Epithelial cell of esophagus (primary cell): ENCODE measurements around the gene AKT3.

Experiments used
- DNase-seq: peaks from one replicate; pipeline ENCODE4 v3.0.0; 2010; ENCODE audit warnings: low read depth
- H3K4me3 ChIP-seq: 2 replicates; pipeline ENCODE4 v1.5.1; 2011; ENCODE audit warnings: mild to moderate bottlenecking, low read length, control low read depth
- CTCF ChIP-seq: IDR thresholded peaks from 2 replicates; pipeline ENCODE4 v1.5.1; 2011; ENCODE audit warnings: low read depth, mild to moderate bottlenecking, low read length, control low read depth, inconsistent platforms; ENCODE audit not compliant: insufficient read depth; ENCODE audit errors: missing control alignments

AKT3 gene

GRCh38 chr1:243471754-243472745, 378.0 kb downstream of the AKT3 start:
- no peak overlapping the region for H3K4me3 ChIP-seq
- no peak for TF ChIP-seq CTCF
- DNase-seq, result peak; percentile 58

DNA sequence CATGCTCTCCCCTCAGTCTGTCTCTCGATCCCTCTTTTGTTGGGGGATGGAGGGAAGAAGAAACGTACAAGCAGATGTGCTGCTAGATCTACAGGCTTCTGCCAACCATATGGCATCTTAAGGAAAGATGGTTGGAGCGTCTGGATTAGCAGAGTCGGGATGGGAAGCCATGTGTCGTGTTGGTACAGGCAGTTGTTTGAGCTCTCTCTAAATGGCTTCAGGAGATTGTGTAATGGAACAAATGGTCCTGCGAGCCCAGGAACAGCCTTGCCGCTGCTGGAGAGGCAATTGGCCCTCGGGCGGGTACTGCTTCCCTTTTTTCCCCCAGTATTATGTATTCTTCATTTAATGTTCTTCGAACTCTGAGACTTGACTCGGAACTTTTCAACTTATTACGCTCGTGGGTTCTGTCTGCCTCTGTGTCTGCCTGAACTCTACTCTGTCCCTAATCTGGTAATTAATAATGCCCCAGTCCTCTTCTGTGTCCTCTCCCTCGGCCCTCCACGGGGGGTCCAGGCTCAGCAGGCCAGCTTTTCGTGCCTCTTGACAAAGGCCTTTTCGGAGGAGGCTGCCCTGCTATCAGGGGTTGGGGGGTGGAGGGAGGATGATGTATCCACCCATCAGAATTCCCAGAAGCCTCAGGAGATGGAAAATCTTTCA, 378.9 kb downstream of the AKT3 start:
- no peak for TF ChIP-seq CTCF

DNA sequence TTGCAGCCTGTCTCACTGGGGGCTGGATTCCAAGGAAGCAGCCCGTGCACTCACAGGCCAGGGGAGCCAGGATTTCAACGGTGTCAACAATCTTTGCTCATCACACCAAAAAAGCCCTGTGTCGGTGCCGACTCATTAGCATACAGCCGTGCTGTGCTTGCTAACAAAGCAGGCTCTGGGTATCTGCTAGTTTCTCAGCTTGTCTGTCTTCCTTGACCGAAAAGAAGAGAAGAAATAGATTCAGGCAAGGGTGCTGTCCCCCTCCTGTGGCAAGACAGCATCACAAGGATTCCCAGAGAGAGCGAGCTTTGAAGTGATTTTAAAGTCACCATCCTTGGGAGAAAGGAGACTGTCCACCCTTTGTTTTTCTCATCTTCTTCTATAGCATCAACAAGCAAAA, 379.5 kb downstream of the AKT3 start:
- DNase-seq, result no peak
- H3K4me3 ChIP-seq, result no peak overlapping the region
- no peak for TF ChIP-seq CTCF

More for the DNA sequence above, 378.9 kb downstream of the AKT3 start:
- no peak overlapping the region for H3K4me3 ChIP-seq
- DNase-seq, result no peak

GRCh38 chr1:243469497-243469896, 380.5 kb downstream of the AKT3 start:
- no peak for DNase-seq
- no peak overlapping the region for H3K4me3 ChIP-seq
- no peak for TF ChIP-seq CTCF

- H3K4me3 ChIP-seq, result no peak overlapping the region
- no peak for TF ChIP-seq CTCF
- DNase-seq, result no peak
Measured at GRCh38 chr1:243465738-243466137, 384.3 kb downstream of the AKT3 start.

DNA sequence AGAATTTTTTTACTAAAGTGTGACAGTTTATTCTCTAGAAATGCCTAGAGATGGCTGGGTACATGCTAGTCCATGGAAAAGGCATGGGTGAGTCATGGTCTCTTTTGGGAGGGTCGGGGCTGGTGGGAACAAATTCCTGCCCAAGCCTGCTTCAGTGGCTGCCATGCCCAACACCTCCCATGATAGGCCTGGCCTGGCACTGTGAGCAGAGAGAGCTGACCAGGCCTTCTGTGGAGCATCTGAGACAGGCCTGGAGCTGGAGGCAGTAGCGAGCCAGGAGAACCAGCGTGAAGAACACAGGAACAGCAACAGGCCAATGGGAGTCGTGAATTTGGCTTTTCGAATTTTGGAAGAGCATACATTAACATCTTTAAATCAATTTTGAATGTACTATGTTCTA, 385.0 kb downstream of the AKT3 start:
- no peak for TF ChIP-seq CTCF
- no peak overlapping the region for H3K4me3 ChIP-seq
- no peak for DNase-seq
